Measurements from ENCODE around the gene ISLR.

Gene ISLR, protein sequence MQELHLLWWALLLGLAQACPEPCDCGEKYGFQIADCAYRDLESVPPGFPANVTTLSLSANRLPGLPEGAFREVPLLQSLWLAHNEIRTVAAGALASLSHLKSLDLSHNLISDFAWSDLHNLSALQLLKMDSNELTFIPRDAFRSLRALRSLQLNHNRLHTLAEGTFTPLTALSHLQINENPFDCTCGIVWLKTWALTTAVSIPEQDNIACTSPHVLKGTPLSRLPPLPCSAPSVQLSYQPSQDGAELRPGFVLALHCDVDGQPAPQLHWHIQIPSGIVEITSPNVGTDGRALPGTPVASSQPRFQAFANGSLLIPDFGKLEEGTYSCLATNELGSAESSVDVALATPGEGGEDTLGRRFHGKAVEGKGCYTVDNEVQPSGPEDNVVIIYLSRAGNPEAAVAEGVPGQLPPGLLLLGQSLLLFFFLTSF

DNA sequence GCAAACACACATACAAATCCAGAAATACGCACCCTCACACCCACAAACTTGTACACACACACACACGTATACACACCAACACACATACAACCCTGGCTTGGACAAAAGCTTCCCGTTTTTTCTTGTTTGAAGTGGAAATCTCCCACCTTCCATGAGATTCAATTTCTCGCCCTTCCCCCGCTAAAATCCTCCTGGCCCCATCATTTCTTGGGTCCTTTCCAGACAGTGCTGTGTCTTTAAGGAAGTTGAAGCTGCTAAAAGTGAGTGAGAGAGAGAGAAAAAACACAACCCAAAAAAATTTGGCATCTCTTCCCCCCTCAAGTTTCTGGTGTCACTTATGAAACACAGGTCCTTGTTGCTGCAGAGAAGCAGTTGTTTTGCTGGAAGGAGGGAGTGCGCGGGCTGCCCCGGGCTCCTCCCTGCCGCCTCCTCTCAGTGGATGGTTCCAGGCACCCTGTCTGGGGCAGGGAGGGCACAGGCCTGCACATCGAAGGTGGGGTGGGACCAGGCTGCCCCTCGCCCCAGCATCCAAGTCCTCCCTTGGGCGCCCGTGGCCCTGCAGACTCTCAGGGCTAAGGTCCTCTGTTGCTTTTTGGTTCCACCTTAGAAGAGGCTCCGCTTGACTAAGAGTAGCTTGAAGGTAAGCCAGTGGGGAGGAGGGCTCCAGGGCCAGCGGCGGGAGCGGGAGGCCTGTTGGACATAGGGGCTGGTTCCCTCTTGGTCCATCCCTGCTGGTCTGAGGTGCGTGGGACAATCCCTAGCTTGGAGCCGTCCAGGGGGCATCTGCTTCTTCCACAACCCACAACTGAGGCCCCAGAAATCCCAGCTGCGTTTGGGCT lies at the start of gene ISLR:
Gene ISLR, plus strand, starts transcription at position 331 of the 839 bp plus-strand sequence. CDS start 1,149 bp downstream, outside the sequence.
- no peak for DNase-seq

DNA sequence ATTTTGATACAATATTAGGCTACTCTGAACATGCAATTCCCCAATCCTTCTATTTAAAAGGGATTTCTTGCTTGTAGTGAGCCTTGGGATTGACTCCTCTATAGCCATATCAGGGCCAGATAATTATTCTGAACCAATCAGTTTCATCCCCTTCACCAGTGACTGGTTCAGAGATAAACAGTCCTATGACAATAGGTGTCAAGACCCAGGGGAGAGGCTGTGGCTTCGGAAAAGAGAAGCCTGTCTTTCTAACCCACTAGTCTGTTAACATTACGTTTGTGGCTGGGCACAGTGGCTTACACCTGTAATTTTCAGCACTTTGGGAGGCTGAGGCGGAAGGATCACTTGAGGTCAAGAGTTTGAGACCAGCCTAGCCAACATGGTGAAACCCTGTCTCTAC lies 49.3 kb upstream of the ISLR start:
- no peak for DNase-seq

DNA sequence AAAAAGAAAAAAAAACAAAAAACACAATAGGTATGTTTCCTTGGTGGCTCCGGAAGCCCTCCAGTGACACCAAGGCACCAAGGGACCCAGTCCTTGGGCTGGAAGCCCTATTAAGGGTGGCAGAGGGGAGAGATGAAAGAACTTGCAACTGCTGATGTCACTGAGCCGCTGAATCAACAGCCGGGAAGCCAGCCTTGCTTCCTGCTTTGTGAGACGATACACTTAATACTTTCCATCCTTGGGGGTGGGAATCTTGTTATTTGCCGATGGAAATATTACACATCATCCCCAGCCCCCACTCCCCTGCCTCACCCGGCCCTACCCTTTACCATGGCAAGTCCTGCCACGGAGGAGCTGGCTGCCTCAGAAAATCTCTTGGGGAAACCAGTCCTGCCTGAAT lies 48.8 kb upstream of the ISLR start:
- DNase-seq, result no peak

GRCh38 chr15:74127255-74127953 lies 46.1 kb upstream of the ISLR start:
- peak; percentile 87 to 91 for DNase-seq

- DNase-seq, result peak; percentile 51 to 57
Measured at GRCh38 chr15:74127954-74128784, 45.3 kb upstream of the ISLR start.

- DNase-seq, result peak; percentile 18 to 69
Measured at GRCh38 chr15:74128785-74129585, 44.5 kb upstream of the ISLR start.

DNA sequence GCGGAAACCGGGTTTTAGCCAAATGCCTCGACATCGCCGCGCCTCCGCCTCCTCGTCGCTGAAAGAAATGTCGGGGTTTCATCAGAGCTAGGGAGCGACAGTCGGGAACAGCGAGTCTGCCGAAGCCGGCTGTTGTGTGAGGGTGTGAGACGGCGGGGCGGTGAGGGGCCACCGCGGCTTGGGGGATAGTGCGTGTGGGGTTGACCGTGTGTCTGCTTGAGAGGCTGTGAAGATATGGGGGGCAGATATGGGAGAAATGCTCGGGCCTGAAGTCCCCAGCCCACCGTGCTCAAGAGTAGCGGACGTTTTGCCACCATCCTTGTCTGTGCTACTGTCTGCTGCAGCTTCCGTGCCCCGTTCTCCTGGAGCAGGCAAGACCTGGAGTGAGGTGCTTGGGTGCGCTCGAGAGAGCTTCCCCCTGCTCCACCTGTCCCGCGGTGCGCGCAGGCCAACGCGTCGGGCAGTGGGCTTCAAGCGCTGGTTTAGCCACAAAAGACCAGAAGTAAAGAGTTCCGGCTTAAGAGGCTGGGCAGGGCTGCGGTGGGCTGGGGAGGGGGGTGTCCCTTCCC lies 43.8 kb upstream of the ISLR start:
- DNase-seq, result peak; percentile 43 to 66

DNA sequence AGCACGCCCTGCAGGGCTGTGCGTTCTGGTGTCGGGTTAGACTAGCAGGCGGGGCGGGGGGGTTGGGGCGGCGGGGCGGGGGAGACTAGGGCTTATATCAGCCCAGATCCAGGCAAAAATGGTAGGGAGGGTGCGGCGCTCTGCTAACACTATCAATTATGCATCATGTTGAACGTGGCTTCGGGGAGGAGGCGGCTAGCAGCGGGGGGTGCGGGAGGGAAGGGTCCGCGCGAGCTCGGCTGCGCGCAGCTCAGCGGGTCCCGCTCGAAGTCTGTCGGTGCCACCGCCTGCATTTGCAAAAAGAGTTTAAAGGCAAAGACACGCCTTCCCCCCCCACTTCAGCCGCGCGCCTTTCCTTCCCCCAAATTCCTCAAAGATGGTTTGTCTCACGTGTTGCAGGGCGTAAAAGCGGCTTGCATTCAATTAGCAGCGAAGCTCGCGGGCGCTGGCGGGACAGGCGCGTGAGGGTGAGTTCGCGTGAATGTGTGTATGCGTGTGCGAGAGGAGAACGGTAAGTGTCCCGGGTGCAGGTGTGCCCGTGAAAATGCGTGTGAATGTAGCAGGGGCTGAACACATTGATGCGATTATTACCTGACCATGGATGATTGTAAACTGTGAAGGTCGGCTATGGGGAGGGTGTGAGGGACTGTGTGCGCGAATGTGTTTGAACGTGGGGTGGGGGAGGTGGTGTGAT lies 43.2 kb upstream of the ISLR start, which contains the start of gene ISLR2:
Gene ISLR2, plus strand, starts transcription at position 432 of the 694 bp plus-strand sequence. CDS start 2,169 bp downstream, outside the sequence.
- peak; percentile 15 to 66 for DNase-seq

DNA sequence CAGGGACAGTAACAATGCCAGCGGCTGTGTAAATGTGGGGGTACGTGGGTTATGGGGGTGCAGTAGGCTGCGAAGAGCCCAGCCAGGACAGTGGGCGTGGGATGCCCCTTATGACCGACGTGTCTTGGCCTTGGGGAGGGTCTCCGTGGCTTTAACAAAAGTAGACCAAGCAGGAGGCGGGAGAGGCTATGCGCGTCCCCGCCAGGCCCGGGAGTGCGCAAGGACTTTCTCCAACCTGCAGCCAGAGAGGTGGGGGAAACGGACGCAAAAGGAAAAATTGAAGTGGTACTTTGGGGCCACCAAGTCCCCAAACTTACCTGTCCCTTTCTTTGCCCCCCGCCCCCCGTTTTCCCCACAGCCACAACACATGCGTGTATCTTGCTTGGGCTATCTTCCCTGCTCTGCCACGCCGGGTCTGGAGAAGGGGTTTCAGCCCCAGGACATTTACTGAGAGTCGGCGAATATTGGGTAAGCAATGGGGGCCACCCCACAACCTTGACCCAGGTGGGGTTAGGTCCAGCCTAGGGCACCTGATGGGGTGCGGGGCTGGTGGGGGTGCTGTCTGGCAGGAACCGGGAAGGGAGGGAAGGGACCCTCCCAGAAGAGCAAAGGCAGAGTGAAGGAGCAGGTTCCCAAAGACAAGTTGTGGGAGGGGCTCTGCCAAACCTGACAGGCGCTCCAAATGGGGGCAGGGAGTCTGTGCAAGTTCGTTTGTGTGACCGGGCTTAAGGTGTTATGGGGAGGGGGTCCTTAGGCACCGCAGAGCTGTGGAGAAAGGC lies 42.5 kb upstream of the ISLR start:
- no peak for DNase-seq

DNA sequence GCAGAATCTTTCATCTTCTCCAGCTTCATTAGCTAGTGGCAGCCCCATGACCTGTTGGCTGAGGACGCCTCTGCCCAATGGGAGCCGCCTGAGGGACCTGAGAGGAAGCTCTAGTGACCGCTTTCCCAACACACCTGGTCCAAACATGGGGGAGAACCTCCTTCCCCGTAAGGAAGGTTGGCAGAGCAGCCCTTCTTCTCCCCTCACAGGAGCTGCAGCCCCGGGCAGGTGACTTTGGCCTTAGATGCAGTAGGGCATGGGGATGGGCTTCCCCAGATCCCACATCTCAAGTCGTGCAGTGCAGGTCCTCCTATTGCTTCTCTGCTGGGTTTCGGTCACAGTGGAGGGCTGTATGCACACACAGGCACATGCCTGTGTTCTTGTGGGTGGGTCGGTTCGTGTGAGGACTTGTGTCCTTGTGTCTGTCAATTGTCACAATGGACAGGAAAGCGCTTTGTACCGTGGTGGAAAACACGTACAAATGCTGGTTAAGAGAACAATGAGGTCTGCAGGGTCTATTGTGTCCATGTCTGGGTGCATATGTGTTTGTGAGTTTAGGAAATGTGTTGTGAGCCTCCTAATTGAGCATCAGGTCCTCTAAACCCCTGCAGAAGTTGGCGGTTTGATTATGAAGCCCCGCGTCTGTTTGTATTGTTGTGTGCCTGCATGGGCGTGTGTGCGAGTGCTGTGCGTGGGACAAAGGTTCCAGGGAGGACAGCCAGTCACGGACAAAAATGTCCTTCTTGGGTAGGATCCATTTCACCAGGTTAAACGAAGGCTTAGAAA lies 41.7 kb upstream of the ISLR start:
- DNase-seq, result no peak

DNA sequence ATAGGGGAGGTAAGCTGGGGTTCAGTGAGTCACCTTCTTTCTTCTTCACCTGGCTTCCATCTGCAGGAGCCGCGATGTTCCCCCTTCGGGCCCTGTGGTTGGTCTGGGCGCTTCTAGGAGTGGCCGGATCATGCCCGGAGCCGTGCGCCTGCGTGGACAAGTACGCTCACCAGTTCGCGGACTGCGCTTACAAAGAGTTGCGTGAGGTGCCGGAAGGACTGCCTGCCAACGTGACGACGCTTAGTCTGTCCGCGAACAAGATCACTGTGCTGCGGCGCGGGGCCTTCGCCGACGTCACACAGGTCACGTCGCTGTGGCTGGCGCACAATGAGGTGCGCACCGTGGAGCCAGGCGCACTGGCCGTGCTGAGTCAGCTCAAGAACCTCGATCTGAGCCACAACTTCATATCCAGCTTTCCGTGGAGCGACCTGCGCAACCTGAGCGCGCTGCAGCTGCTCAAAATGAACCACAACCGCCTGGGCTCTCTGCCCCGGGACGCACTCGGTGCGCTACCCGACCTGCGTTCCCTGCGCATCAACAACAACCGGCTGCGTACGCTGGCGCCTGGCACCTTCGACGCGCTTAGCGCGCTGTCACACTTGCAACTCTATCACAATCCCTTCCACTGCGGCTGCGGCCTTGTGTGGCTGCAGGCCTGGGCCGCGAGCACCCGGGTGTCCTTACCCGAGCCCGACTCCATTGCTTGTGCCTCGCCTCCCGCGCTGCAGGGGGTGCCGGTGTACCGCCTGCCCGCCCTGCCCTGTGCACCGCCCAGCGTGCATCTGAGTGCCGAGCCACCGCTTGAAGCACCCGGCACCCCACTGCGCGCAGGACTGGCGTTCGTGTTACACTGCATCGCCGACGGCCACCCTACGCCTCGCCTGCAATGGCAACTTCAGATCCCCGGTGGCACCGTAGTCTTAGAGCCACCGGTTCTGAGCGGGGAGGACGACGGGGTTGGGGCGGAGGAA lies 40.5 kb upstream of the ISLR start:
- no peak for DNase-seq

- DNase-seq, result no peak
Measured at GRCh38 chr15:74133694-74134386, 39.7 kb upstream of the ISLR start.

DNA sequence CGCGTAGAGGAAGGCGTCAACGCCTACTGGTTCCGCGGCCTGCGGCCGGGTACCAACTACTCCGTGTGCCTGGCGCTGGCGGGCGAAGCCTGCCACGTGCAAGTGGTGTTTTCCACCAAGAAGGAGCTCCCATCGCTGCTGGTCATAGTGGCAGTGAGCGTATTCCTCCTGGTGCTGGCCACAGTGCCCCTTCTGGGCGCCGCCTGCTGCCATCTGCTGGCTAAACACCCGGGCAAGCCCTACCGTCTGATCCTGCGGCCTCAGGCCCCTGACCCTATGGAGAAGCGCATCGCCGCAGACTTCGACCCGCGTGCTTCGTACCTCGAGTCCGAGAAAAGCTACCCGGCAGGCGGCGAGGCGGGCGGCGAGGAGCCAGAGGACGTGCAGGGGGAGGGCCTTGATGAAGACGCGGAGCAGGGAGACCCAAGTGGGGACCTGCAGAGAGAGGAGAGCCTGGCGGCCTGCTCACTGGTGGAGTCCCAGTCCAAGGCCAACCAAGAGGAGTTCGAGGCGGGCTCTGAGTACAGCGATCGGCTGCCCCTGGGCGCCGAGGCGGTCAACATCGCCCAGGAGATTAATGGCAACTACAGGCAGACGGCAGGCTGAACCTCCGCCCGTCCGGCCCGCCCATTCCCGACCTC lies 39.0 kb upstream of the ISLR start:
- no peak for DNase-seq

GRCh38 chr15:74135041-74135565 lies 38.4 kb upstream of the ISLR start:
- no peak for DNase-seq

- no peak for DNase-seq
Measured at GRCh38 chr15:74136540-74136813, 37.0 kb upstream of the ISLR start.

Measured in NCI-H524 (cell line).